Measurements from ENCODE around the gene FERMT3. TPM values are rescaled to one million over a fixed set of nuclear protein-coding genes. Genes with fewer than 3 reads are reported as not detected.

FERMT3 gene
- total and polyA plus RNA-seq, 4 donors: 17.4 to 182 (median 84.5) TPM

DNA sequence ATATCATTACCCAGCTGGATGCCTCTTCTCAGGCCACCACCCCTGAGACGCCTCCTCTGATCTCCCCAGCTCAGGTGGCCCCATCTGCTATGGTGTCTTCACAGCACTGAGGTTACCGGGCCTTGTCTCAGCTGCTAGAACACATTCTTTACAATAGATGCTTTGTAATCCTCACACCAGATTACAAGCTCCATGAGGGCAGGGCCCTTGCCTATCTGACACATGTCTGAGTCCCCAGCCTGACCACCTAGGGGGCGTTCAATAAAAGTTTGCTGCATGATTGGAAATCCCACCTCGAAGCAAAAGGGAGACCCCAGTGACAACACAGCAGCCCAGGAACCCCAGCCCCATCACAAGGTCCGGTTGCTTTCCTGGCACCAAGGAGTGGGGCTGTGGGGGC lies 42.6 kb upstream of the FERMT3 start:
- 94 to 97% methylated on average over 5 of the region's 5 CpGs for WGBS, 2 donors
- H3K4me3 ChIP-seq: no peak overlapping the region
- peak overlapping the region; percentile 4 to 63 for H3K27ac ChIP-seq (ENCODE audit: low read depth in 1 of 2, low read length in 1 of 2)
- no peaks in the 10 kb centered on the region for H3K9me3 ChIP-seq (ENCODE audit: control insufficient read depth in 4 of 4, insufficient read depth in 3 of 4, low read length in 3 of 4)
- ATAC-seq (ENCODE audit: insufficient read depth, low FRiP score) (no peak), DNase-seq (no peak)
- peaks cover 0 to 12% (median 11%) of the 10 kb centered on the region in 5 donors for H3K4me1 ChIP-seq (ENCODE audit: control insufficient read depth in 5 of 5, insufficient read depth in 5 of 5, low read length in 5 of 5)
- H3K36me3 ChIP-seq (ENCODE audit: control insufficient read depth in 4 of 4, insufficient read depth in 4 of 4, low read length in 4 of 4): no peaks in the 10 kb centered on the region
- no peak overlapping the region for H3K9ac ChIP-seq (ENCODE audit: insufficient read depth in 1 of 2, low read length in 2 of 2)
- TF ChIP-seq, protein P1, sequence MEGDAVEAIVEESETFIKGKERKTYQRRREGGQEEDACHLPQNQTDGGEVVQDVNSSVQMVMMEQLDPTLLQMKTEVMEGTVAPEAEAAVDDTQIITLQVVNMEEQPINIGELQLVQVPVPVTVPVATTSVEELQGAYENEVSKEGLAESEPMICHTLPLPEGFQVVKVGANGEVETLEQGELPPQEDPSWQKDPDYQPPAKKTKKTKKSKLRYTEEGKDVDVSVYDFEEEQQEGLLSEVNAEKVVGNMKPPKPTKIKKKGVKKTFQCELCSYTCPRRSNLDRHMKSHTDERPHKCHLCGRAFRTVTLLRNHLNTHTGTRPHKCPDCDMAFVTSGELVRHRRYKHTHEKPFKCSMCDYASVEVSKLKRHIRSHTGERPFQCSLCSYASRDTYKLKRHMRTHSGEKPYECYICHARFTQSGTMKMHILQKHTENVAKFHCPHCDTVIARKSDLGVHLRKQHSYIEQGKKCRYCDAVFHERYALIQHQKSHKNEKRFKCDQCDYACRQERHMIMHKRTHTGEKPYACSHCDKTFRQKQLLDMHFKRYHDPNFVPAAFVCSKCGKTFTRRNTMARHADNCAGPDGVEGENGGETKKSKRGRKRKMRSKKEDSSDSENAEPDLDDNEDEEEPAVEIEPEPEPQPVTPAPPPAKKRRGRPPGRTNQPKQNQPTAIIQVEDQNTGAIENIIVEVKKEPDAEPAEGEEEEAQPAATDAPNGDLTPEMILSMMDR (IDR thresholded peaks at IDR 0.05; ENCODE audit: control extremely low read depth, extremely low read depth): no peak
- no peaks in the 10 kb centered on the region for H3K27me3 ChIP-seq (ENCODE audit: control insufficient read depth in 3 of 3, insufficient read depth in 3 of 3, low read length in 2 of 3)

DNA sequence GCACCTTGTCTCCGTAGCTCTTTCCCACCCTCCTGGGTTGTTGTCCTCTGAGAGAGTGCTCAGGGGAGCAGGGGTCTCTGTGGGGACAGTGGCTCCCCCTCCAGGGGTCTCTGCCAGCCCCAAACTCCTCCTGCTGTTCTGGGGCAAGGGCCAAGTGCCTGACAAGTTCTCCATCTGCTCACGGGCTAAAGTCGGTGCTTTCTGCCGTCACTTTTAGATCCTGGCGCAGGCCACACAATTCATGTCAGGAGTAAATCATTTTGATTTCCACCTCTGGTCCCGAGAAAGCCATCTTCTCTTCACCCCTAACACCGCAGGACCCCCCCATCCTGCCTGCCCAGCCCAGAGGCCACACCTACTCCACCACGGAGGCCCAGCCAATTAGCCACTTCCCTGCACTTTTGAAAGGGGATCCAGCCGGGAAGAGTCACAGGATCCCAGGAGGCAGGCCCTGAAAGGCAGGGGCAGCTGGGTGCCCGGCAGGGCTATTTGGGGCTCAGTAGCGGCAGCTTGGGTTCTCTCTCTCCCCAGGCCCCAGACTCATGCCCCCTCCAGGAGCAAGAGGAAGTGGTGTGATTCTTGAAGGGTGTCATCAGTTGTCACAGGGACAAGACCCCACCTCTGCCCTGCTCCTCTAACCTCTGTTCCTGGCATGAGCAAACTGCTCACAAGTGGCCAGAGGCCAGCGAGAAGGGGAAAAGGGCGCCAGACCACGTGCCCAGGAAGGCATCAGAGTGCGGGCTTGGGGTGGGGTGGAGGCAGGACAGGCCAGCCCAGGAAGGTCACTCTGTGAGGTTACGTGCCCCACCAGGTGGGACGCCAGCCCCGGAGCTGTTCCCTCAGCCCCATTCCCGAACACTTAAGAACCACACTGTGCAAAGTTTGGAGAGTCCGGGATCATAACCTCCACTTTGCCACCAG lies 41.9 kb upstream of the FERMT3 start:
- H3K27me3 ChIP-seq (ENCODE audit: control insufficient read depth in 3 of 3, insufficient read depth in 3 of 3, low read length in 2 of 3): no peaks in the 10 kb centered on the region
- H3K4me1 ChIP-seq (ENCODE audit: control insufficient read depth in 5 of 5, insufficient read depth in 5 of 5, low read length in 5 of 5): peaks cover 0 to 12% (median 11%) of the 10 kb centered on the region in 5 donors
- peak in 1 of 3 donors; percentile 19 for DNase-seq
- ATAC-seq (ENCODE audit: insufficient read depth, low FRiP score): no peak
- H3K9ac ChIP-seq (ENCODE audit: insufficient read depth in 1 of 2, low read length in 2 of 2): no peak overlapping the region
- peak overlapping the region; percentile 30 for H3K4me3 ChIP-seq
- TF ChIP-seq, protein P1 (IDR thresholded peaks at IDR 0.05; ENCODE audit: control extremely low read depth, extremely low read depth): no peak
- H3K9me3 ChIP-seq (ENCODE audit: control insufficient read depth in 4 of 4, insufficient read depth in 3 of 4, low read length in 3 of 4): no peaks in the 10 kb centered on the region
- peak overlapping the region; percentile 2 to 80 for H3K27ac ChIP-seq (ENCODE audit: low read depth in 1 of 2, low read length in 1 of 2)
- 53 to 61% methylated on average over 20 of the region's 20 CpGs for WGBS, 2 donors
- H3K36me3 ChIP-seq (ENCODE audit: control insufficient read depth in 4 of 4, insufficient read depth in 4 of 4, low read length in 4 of 4): no peaks in the 10 kb centered on the region

DNA sequence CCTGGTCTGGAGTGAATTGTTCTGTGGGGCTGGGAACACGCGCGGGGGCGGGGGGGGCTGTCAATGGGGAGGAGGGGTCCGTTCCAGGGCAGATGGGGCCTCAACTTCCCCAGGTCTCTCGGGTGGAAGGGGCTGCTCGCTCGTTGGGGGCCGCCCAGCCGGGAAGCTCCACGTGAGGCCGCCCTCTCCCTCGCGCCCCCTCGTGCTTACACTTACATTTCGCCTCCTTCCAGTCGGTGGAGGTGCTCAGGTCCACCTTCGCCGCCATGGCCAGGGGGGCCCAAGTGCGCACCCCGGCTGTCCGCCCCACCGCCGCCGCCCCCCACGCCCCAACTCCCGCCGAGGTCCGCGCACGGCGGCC lies 41.1 kb upstream of the FERMT3 start:
- WGBS, 2 donors: 0 to 1% methylated on average over 27 to 32 of the region's 32 CpGs
- Histone ChIP-seq H3K9ac (ENCODE audit: insufficient read depth in 1 of 2, low read length in 2 of 2) (no peak overlapping the region), H3K4me1 (ENCODE audit: control insufficient read depth in 5 of 5, insufficient read depth in 5 of 5, low read length in 5 of 5) (peaks cover 0 to 12% (median 11%) of the 10 kb centered on the region in 5 donors), H3K27ac (ENCODE audit: low read depth in 1 of 2, low read length in 1 of 2) (peak overlapping the region; percentile 57 to 80), H3K4me3 (peak overlapping the region; percentile 81), H3K9me3 (ENCODE audit: control insufficient read depth in 4 of 4, insufficient read depth in 3 of 4, low read length in 3 of 4) (no peaks in the 10 kb centered on the region), H3K36me3 (ENCODE audit: control insufficient read depth in 4 of 4, insufficient read depth in 4 of 4, low read length in 4 of 4) (no peaks in the 10 kb centered on the region), H3K27me3 (ENCODE audit: control insufficient read depth in 3 of 3, insufficient read depth in 3 of 3, low read length in 2 of 3) (no peaks in the 10 kb centered on the region)
- ATAC-seq (ENCODE audit: insufficient read depth, low FRiP score) (no peak), DNase-seq (peak in 1 of 3 donors; percentile 18)
- TF ChIP-seq, protein P1 (IDR thresholded peaks at IDR 0.05; ENCODE audit: control extremely low read depth, extremely low read depth): no peak

Measured in lung (tissue), 12 donors.